GM18907 (cell line): Measurements from ENCODE around the gene ALDH1A1.

ENCODE experiments used
- ATAC-seq: cut with Tn5 transposase; IDR thresholded peaks from one replicate; pipeline ENCODE4 v1.9.1; 2021; ENCODE audit warnings: mild to moderate bottlenecking, moderate library complexity; ENCODE audit not compliant: unreplicated experiment

ALDH1A1 gene

GRCh38 chr9:72980183-72980582 is 27.3 kb upstream of the ALDH1A1 start:
- ATAC-seq, result no peak

GRCh38 chr9:72979405-72980100 is 26.7 kb upstream of the ALDH1A1 start:
- ATAC-seq, result no peak

- no peak for ATAC-seq
Measured at GRCh38 chr9:72978744-72979143, 25.9 kb upstream of the ALDH1A1 start.

GRCh38 chr9:72977670-72978069 is 24.8 kb upstream of the ALDH1A1 start:
- no peak for ATAC-seq

GRCh38 chr9:72974501-72974900 is 21.6 kb upstream of the ALDH1A1 start:
- ATAC-seq, result no peak

GRCh38 chr9:72972636-72973035 is 19.8 kb upstream of the ALDH1A1 start:
- ATAC-seq, result no peak

- no peak for ATAC-seq
Measured at GRCh38 chr9:72971411-72971810, 18.6 kb upstream of the ALDH1A1 start.

- no peak for ATAC-seq
Measured at GRCh38 chr9:72960446-72960845, 7.6 kb upstream of the ALDH1A1 start.

- no peak for ATAC-seq
Measured at GRCh38 chr9:72958485-72959281, 5.8 kb upstream of the ALDH1A1 start.

GRCh38 chr9:72955571-72955970 is 2.7 kb upstream of the ALDH1A1 start:
- no peak for ATAC-seq

- ATAC-seq, result no peak
Measured at GRCh38 chr9:72955126-72955455, 2.2 kb upstream of the ALDH1A1 start.

GRCh38 chr9:72954431-72955125 is 1.7 kb upstream of the ALDH1A1 start:
- no peak for ATAC-seq

- ATAC-seq, result no peak
Measured at GRCh38 chr9:72952381-72952690, 517 bp downstream of the ALDH1A1 start.

GRCh38 chr9:72951520-72952380 is 1.1 kb downstream of the ALDH1A1 start:
- ATAC-seq, result no peak

GRCh38 chr9:72950875-72951442 is 1.9 kb downstream of the ALDH1A1 start:
- no peak for ATAC-seq

GRCh38 chr9:72949918-72950325 is 2.9 kb downstream of the ALDH1A1 start:
- no peak for ATAC-seq

- no peak for ATAC-seq
Measured at GRCh38 chr9:72949244-72949582, 3.6 kb downstream of the ALDH1A1 start.

- no peak for ATAC-seq
Measured at GRCh38 chr9:72948575-72949243, 4.1 kb downstream of the ALDH1A1 start.

GRCh38 chr9:72947984-72948465 is 4.8 kb downstream of the ALDH1A1 start:
- ATAC-seq, result no peak

GRCh38 chr9:72946821-72947220 is 6.0 kb downstream of the ALDH1A1 start:
- no peak for ATAC-seq
